ENCODE results near the gene DNAJB4. TPM values are rescaled to one million over a fixed set of nuclear protein-coding genes. Genes with fewer than 3 reads are reported as not detected.

DNAJB4 gene
- total RNA-seq (ENCODE audit: low replicate concordance): 26.8 and 46.5 TPM in 2 replicates

GRCh38 chr1:78004719-78005447 lies at the start of gene DNAJB4:
TSS of gene DNAJB4 (plus strand) at chr1:78004939. CDS start at chr1:78005111, 172 bp downstream.

GRCh38 chr1:77978969-77979876 lies 25.5 kb upstream of the DNAJB4 start, which contains the start of gene FUBP1:
TSS of gene FUBP1 (minus strand) at chr1:77979072. CDS start at chr1:77979004, 68 bp downstream.

GRCh38 chr1:78045926-78046778 lies 41.4 kb downstream of the DNAJB4 start, which contains the start of gene GIPC2:
TSS of gene GIPC2 (plus strand) at chr1:78045966. CDS start at chr1:78046095, 129 bp downstream.

Other genes with a start within 250 kb of the DNAJB4 start
- gene USP33, start 245.1 kb upstream of the DNAJB4 start, total RNA-seq (ENCODE audit: low replicate concordance): 52.1 and 55.2 TPM in 2 replicates
- gene MIGA1, start 225.3 kb upstream of the DNAJB4 start, total RNA-seq (ENCODE audit: low replicate concordance): 7.8 and 9.7 TPM in 2 replicates
- gene NEXN, start 116.3 kb upstream of the DNAJB4 start, total RNA-seq (ENCODE audit: low replicate concordance): 2.0 and 9.2 TPM in 2 replicates
- gene FUBP1, start 25.9 kb upstream of the DNAJB4 start, total RNA-seq (ENCODE audit: low replicate concordance): 45.5 and 102 TPM in 2 replicates
- gene GIPC2, start 41.0 kb downstream of the DNAJB4 start, total RNA-seq (ENCODE audit: low replicate concordance): 0.15 and 0.59 TPM in 2 replicates

All from smooth muscle cell of the coronary artery (primary cell).